Measurements from ENCODE around the gene HYAL1.

HYAL1 gene, protein sequence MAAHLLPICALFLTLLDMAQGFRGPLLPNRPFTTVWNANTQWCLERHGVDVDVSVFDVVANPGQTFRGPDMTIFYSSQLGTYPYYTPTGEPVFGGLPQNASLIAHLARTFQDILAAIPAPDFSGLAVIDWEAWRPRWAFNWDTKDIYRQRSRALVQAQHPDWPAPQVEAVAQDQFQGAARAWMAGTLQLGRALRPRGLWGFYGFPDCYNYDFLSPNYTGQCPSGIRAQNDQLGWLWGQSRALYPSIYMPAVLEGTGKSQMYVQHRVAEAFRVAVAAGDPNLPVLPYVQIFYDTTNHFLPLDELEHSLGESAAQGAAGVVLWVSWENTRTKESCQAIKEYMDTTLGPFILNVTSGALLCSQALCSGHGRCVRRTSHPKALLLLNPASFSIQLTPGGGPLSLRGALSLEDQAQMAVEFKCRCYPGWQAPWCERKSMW

GRCh38 chr3:50303013-50303815 is at the start of gene HYAL1:
Gene HYAL1, minus strand, starts transcription at chr3:50303574. Its CDS starts 618 bp downstream, at chr3:50302956.
- DNase-seq, result no peak
- intact Hi-C loops (cut with DNase I), result no loop called here

DNA sequence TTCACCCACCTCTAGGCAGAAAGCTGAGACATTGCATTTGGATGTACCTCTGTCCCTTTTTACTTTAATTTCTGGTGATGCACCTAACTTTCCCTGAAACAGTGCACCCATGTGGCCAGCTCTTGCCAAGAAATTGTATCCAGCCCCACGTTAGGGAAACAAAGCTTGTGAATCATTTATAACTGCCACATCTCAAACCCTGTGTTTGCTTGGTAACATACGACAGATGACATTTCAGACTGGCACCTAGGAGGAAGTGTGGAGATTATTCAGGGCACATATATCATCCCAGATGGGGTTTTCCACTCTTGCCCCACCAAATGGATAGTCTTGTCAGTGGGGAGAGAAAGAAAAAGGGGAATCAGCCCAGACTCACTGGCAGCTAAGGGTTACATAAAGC is 49.4 kb upstream of the HYAL1 start:
- intact Hi-C loops (cut with DNase I), result no loop called here
- no peak for DNase-seq

GRCh38 chr3:50351323-50351697 is 47.9 kb upstream of the HYAL1 start:
- peak in 2 of 42 donors; percentile 15 to 39 for DNase-seq
- intact Hi-C loops (cut with DNase I), result loop anchor here (1.0 kb wide), 1 partner anchor 8 kb away; the partner anchor contains the start of gene TMEM115

GRCh38 chr3:50350527-50351322 is 47.4 kb upstream of the HYAL1 start, which contains the start of the genes CYB561D2 and NPRL2:
Gene CYB561D2, plus strand, starts transcription at chr3:50350862. Its CDS starts 572 bp downstream, at chr3:50351434.
Gene NPRL2, minus strand, starts transcription at chr3:50350775. Its CDS starts 123 bp downstream, at chr3:50350652.
- intact Hi-C loops (cut with DNase I), result loop anchor here (1.0 kb wide), 1 partner anchor 9 kb away; the partner anchor contains the start of gene TMEM115
- peak; percentile 97 to 100 (median 99) for DNase-seq

- intact Hi-C loops (cut with DNase I), result no loop called here
Observed at GRCh38 chr3:50350213-50350526, 46.8 kb upstream of the HYAL1 start.

GRCh38 chr3:50347187-50347813 is 43.9 kb upstream of the HYAL1 start:
- DNase-seq, result peak; percentile 45 to 88 (median 70)
- intact Hi-C loops (cut with DNase I), result loop anchor here (5.0 kb wide), 1 partner anchor 195 kb away; no protein-coding TSS in a partner anchor

More at GRCh38 chr3:50350213-50350526, 46.8 kb upstream of the HYAL1 start:
- peak in 1 of 42 donors; percentile 16 for DNase-seq

GRCh38 chr3:50345586-50346234 is 42.3 kb upstream of the HYAL1 start, which contains the start of gene ZMYND10:
Gene ZMYND10, minus strand, starts transcription at chr3:50345732. Its CDS starts 153 bp downstream, at chr3:50345579.
- DNase-seq, result peak; percentile 33 to 87 (median 71)
- intact Hi-C loops (cut with DNase I), result loop anchor here (5.0 kb wide), 1 partner anchor 197 kb away; no protein-coding TSS in a partner anchor

GRCh38 chr3:50345008-50345407 is 41.6 kb upstream of the HYAL1 start:
- no peak for DNase-seq
- intact Hi-C loops (cut with DNase I), result loop anchor here (5.0 kb wide), 1 partner anchor 197 kb away; no protein-coding TSS in a partner anchor

- intact Hi-C loops (cut with DNase I), result no loop called here
- DNase-seq, result no peak
Observed at GRCh38 chr3:50342813-50343633, 39.6 kb upstream of the HYAL1 start.

GRCh38 chr3:50341996-50342650 is 38.7 kb upstream of the HYAL1 start:
- DNase-seq, result no peak
- intact Hi-C loops (cut with DNase I), result no loop called here

DNA sequence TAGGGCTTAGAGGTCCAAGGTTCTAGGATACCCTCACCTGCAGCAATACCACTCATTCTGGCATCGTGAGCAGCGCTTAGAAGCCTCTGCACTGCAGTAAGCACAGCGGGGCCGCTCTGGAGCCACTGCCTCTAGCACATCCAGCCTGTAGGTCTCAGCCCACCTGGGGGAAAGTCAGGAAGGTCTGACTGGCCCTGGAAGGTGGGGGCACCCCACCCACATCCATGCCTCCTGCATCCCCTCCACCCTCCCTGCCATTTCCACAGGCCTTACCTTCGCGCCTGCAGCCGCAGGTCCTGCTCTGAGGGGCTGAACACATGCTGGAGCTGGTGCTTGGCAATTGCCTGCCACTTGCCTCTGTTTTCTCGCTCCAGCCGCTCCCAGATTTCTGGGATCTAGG is 38.2 kb upstream of the HYAL1 start:
- no peak for DNase-seq
- intact Hi-C loops (cut with DNase I), result no loop called here

DNA sequence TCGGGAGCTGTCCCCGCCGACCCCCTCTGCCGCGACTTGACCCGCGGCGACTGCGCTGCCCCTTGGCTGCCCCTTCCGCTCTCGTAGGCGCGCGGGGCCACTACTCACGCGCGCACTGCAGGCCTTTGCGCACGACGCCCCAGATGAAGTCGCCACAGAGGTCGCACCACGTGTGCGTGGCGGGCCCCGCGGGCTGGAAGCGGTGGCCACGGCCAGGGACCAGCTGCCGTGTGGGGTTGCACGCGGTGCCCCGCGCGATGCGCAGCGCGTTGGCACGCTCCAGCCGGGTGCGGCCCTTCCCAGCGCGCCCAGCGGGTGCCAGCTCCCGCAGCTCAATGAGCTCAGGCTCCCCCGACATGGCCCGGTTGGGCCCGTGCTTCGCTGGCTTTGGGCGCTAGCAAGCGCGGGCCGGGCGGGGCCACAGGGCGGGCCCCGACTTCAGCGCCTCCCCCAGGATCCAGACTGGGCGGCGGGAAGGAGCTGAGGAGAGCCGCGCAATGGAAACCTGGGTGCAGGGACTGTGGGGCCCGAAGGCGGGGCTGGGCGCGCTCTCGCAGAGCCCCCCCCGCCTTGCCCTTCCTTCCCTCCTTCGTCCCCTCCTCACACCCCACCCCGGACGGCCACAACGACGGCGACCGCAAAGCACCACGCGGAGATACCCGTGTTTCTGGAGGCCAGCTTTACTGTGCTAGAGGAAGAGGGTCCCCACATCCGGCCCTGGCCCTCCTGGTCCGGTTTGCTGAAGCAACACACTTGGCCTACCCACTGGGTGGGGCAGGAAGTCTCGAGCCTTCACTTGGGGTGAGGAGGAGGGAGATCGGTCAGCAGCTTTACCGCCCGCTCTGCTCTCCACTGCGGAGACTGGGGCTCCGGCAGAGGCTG is 37.3 kb upstream of the HYAL1 start, which contains the start of gene RASSF1:
TSS of gene RASSF1 (minus strand) at position 389 of the 882 bp plus-strand sequence. CDS start at position 358, 31 bp downstream.
- DNase-seq, result peak in 6 of 42 donors; percentile 22 to 51 (median 26)
- intact Hi-C loops (cut with DNase I), result no loop called here

DNA sequence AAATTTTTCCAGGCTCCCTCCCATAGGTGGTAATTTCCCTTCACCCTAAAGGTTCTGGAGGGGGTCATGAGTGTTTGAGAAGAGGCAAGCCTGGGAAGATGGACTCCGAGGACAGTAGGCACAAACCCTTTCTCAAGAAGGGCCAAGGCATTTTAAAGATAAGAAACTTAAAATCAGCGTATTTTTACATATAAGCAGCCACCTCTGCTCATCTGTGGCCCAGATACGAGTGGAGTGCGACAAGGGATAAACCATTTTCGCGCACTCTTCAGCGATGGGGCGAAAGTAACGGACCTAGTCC is 36.7 kb upstream of the HYAL1 start:
- DNase-seq, result no peak
- intact Hi-C loops (cut with DNase I), result no loop called here

GRCh38 chr3:50339485-50340146 is 36.2 kb upstream of the HYAL1 start:
- intact Hi-C loops (cut with DNase I), result no loop called here
- no peak for DNase-seq

DNA sequence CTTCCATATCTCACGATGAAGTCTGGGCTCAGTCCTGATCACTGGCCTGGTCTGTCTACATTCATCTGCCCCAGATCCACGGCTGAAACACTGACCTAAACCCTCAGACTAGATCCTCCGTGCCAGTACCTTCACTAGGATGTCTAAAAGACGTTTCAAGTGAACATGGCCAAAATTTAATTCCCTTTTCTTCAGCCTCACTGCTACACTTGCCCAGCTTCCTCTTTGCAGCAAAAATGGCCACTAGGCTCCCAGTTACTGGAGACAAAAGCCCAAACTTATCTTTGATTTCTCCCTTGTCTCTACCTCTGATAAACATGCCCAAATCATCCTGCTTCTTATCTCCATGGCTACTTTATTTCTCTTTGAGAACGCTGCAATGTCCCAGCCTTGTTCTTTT is 35.6 kb upstream of the HYAL1 start:
- intact Hi-C loops (cut with DNase I), result no loop called here
- DNase-seq, result no peak

Measured in head of caudate nucleus (tissue), 42 donors.